Fibroblast of gingiva (primary cell): ENCODE data around the gene TCP10L.
"Not testable (repeated sequence)": the region's sequence is repeated elsewhere in the genome, so short reads cannot be mapped to it uniquely, and the experiment has no call there.

Experiments
- DNase-seq: peaks from one replicate; pipeline ENCODE4 v3.0.0-alpha.2; 2011; ENCODE audit warnings: low read depth

TCP10L gene

GRCh38 chr21:32585970-32586369 lies 647 bp upstream of the TCP10L start:
- DNase-seq, result no peak

GRCh38 chr21:32584472-32584871 lies 851 bp downstream of the TCP10L start:
- DNase-seq, result no peak

DNA sequence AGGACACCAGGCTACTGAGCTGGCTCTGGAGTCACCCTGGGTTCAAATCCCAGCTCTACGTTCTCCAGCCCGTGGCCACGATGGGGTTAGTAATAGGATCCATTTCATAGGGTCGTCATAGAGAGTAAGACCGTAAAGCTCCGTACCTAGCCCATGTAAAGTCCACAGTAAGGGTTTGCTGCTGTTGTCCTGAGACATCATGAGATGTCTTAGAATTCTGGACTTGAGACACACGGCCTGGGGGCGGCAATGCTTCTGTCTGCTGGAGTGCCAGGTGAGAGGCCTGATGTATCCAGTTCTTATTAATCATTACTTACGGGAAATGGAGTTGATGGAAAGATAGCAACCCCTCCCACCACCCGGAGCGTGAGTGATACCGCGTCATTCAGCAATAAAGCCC lies 3.6 kb downstream of the TCP10L start:
- DNase-seq, result no peak

DNA sequence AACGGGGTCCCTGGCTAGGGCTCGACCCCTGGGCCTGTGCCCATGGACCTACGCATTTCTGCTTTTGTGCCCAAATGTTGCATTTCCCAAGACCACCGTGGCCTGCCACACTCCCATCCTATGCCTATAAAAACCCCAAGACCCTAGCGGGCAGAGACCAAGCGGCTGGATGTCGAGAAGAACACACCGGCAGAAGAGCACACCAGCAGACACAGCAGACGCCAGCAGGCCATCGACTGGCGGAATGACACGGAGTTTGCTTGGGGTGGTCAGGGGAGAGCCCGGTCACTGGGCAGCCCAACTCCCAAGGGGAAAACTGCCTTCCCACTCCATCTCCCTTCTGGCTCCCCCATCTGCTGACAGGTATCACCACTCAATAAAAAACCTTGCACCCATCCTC lies 4.4 kb downstream of the TCP10L start:
- DNase-seq, result no peak

GRCh38 chr21:32578107-32578691 lies 7.1 kb downstream of the TCP10L start:
- DNase-seq, result no peak

DNA sequence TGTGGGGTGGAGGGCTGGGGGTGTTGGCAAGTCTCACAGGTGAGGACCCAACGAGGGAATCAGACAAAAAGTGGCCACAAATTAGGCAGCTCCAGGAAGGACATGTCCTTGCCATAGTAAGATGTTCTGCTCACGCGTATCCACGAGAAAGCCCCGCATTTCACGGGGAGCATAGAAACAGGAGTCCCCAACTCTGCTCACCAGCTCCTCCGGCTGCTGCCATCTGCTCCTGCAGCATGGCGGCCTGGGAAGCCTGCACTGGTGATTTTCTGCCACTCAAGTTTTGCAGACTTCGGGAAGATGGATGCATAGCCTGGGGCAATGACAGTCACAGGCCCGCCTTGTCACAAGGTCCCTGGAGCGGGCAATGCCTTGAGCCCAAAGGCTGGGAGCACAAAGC lies 9.3 kb downstream of the TCP10L start:
- no peak for DNase-seq

DNA sequence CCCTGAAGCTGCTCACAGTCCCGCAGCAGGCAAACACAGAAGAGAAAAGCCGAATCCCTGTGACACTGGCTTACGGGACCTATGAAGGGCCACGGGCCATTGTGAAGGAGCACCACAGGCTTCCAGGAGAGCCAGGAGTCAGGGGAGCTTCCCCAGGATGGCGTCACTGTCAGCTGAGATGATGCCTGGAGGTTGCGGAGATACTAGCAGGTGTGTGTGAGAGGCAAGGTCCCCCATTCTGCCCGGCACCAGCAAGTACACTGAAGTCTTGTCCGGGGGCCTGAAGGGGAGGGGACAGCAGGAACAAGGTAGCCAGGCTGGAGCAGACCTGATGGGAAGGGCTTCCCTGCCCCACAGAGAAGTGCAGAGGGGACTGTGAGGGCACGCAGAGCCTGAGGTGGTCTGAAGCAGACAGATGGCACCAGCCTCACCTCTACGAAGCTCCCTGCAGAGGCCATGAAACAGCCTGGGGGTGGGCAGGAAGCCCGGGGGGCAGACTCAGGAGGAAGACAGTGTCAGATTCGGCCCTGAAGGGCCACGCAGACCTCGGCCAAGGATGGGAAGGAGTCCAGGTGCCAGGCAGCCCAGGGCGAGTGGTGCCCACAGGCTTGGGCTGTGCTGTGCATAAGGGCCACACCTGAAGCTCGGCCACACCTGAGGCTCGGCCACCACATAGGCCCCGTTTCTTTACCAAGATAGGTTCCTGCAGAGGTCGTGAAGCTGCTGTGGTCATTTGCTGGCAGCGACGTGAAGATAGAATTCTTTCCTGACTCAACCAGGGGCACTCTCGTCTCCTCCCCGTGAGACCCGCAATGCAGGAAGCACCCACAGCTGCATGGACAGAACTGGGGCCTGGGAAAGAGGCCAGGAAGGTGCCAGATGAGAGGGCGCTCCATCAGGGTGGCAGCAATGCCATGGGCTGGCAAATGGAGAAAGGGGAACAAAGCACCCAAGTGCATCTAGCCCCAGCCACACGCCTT lies 10.1 kb downstream of the TCP10L start:
- no peak for DNase-seq

GRCh38 chr21:32572574-32573420 lies 12.5 kb downstream of the TCP10L start:
- no peak for DNase-seq

DNA sequence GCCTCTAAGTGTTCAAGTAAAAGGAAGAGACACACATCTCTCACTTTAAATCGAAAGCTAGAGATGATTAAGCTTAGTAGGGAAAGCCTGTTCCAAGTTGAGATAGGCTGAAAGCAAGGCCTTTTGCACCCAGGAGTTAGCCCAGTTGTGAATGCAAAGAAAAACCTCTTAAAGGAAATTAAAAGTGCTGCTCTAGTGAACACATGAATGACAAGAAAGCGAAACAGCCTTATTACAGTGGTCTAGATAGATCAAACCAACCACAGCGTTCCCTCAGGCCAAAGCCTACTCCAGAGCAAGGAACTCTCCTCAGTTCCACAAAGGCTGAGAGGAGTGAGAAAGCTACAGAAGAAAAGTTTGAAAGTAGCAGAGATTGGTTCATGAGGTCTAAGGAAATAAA lies 14.9 kb downstream of the TCP10L start:
- no peak for DNase-seq

GRCh38 chr21:32569261-32570230 lies 15.8 kb downstream of the TCP10L start:
- peak; percentile 61 for DNase-seq

DNA sequence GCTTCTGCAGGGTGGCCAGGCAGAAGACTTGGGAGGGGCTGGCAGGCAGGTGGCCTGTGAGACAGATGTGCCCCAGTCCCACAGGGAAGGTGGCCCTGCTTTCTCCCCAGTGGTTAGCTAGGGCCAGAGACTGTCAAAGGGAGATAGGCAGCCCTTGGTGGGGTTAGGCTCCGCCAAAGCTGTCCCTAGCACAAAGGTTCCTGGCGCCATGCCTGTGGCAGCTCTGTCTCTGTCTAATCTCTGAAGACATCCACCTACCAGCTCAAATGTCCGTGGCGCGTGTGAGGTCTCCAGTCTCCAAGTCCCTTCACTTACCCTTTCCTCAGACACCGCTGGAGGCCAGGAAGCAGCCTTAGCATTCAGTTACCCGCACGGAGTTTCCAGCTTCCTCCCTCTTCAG lies 17.7 kb downstream of the TCP10L start:
- DNase-seq, result no peak

DNA sequence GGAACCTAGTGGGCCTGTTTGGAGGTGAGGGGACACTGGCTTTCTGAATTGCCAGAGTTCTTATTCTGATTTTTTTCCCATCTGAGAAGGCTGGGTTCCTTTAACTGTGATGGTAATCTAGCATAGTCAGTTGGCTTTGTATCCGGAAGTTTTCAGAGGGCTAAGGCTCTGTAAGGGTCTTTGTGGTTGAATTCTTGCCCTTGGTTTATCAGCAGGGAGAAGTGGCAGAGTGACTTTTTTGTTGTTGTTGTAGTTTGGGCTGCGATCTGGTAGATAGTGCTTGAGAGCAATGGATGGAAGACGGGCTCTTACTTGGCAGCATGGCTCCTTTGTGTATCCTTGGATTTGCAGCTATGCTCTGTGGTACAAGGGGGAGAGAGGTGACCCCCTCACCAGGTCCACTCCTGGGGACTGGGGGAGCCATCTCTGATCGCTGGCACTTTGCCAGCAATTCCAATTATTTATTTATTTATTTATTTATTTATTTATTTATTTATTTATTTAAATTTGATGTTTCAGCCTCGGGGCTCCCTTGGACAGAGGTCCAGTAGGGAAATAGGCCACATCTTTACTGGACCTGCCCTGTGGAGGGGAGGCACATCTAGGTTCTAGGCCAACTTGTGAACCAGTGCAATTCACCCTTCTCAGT lies 18.5 kb downstream of the TCP10L start:
- no peak for DNase-seq

DNA sequence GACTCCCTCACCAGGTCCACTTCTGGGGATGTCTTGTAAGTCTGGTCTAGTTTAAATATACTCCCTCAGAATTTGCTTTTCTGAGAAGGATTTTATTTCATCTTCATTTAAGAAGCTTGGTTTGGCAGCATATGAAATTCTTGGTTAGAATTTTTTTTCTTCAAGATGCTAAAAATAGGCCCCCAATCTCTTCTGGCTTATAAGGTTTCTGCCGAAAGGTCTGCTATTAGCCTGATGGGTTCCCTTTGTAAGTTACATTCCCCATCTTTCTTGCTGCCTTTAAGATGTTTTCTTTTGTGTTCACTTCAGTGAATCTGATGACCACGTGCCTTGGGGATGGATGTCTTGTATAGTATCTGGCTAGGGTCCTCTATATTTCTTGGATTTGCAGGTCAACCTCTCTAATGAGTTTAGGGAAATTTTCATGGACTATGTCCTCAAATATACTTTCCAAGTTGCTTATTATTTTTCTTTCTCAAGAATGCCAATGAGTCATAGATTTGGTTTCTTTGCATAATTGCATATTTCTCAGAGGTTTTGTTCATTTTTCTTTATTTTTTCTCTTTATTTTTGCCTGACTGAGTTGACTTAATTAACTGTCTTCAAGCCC lies 19.4 kb downstream of the TCP10L start:
- DNase-seq, result peak; percentile 39

GRCh38 chr21:32562915-32563314 lies 22.4 kb downstream of the TCP10L start:
- DNase-seq, result no peak

DNA sequence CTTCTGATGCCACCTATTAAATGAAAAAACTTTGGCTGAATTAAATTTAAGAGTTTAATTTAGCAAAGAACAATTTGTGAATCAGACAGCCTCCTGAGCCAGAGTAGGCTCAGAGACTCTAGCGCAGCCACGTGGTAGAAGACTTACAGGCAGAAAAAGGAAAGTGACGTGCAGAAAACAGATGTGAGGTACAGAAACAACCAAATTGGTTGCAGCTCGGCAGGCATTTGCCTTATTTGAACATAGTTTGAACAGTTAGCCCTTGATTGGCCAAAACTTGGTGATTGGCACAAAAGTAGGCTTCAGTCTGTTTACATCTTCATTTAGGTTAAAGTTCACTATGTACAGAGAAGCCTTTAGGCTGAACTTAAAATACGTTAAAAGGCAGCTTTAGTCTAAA lies 22.9 kb downstream of the TCP10L start:
- DNase-seq, result peak; percentile 86

DNA sequence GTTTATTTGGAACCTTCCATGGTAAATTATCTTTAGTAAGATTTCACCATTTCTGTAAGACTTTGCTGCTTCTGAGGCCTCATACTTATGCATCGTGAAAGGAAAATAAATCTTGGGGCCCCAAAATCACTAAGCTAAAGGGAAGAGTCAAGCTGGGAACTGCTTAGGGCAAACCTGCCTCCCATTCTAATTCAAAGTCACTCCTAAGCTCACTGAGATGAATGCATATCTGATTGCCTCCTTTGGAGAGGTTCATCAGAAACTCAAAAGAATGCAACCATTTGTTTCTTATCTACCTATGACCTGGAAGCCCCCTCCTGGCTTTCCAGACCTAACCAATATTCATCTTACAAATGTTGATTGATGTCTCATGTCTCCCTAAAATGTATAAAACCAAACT lies 23.8 kb downstream of the TCP10L start:
- DNase-seq, result not testable (repeated sequence)

- DNase-seq, result no peak
Observed at GRCh38 chr21:32560896-32561295, 24.4 kb downstream of the TCP10L start.

DNA sequence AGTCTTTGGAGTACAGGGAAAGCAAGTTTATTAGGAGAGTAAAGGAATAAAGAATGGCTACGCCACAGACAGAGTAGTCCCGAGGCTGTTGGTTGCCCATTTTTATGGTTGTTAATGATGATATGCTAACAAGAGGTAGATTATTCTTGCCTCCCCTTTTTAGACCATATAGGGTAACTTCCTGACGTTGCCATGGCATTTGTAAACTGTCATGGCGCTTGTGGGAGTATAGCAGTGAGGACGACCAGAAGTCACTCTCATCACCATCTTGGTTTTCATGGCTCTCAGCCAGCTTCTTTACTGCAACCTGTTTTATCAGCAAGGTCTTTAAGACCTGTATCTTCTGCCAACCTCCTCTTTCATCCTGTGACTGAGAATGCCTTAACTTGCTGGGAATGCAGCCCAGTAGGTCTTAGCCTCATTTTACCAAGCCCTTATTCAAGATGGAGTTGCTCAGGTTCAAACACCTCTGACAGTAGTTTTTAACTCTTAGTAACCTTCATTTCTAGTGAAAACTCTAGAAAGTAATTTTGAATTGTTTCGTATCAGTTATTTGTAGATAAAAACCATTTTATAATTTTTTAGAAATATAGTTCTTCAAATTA lies 26.2 kb downstream of the TCP10L start:
- DNase-seq, result no peak

- DNase-seq, result no peak
Observed at GRCh38 chr21:32558106-32558505, 27.2 kb downstream of the TCP10L start.
